Natural killer cell (primary cell): Measurements from ENCODE around the gene MIA. TPM values are rescaled to one million over a fixed set of nuclear protein-coding genes. Genes with fewer than 3 reads are reported as not detected.

Experiments used
- ATAC-seq, 3 donors: fragments of 150-1000 bp in 2 of 3; fragments of 200-7000 bp in 1 of 3; cut with Tn5 transposase; 1 replicate in 1 of 3; 2 replicates in 2 of 3; pipeline ENCODE4 v1.10.0; 2021; ENCODE audit warnings: mild to moderate bottlenecking in 2 of 3, moderate library complexity in 2 of 3
- DNase-seq, 2 donors: peaks; one replicate each; pipeline versions ENCODE4 v3.0.0 to v3.0.0-alpha.2; 2013 to 2021; ENCODE audit warnings: mixed read lengths in 1 of 2
- H3K27ac ChIP-seq: one replicate; pipeline ENCODE4 v1.5.1; 2013; ENCODE audit warnings: mild to moderate bottlenecking, low read length
- H3K27me3 ChIP-seq: one replicate; pipeline ENCODE4 v1.6.1; 2013; ENCODE audit warnings: low read length; ENCODE audit not compliant: control insufficient read depth, insufficient read depth
- H3K36me3 ChIP-seq: one replicate; pipeline ENCODE4 v1.6.1; 2013; ENCODE audit warnings: low read length; ENCODE audit not compliant: control insufficient read depth, insufficient read depth
- H3K4me1 ChIP-seq: one replicate; pipeline ENCODE4 v1.6.1; 2013; ENCODE audit warnings: low read length; ENCODE audit not compliant: control insufficient read depth, insufficient read depth
- H3K4me3 ChIP-seq: one replicate; pipeline ENCODE4 v1.5.1; 2013; ENCODE audit warnings: low read length
- H3K9me3 ChIP-seq: one replicate; pipeline ENCODE4 v1.6.1; 2013; ENCODE audit warnings: low read length; ENCODE audit not compliant: control insufficient read depth, insufficient read depth
- H3K27ac Mint-ChIP-seq, 2 donors: one replicate each; pipeline ENCODE4 v1.8.0; 2022; ENCODE audit warnings: mild to moderate bottlenecking in 2 of 2, mixed read lengths in 2 of 2, moderate library complexity in 1 of 2
- H3K27me3 Mint-ChIP-seq, 2 donors: one replicate each; pipeline ENCODE4 v1.8.0; 2022; ENCODE audit warnings: low read depth in 2 of 2, mixed read lengths in 2 of 2
- H3K36me3 Mint-ChIP-seq: one replicate; pipeline ENCODE4 v1.8.0; 2022; ENCODE audit warnings: mixed read lengths
- H3K4me1 Mint-ChIP-seq, 2 donors: one replicate each; pipeline ENCODE4 v1.8.0; 2022; ENCODE audit warnings: mixed read lengths in 2 of 2
- H3K4me3 Mint-ChIP-seq: one replicate; pipeline ENCODE4 v1.8.0; 2022; ENCODE audit warnings: mild to moderate bottlenecking, moderate library complexity, mixed read lengths
- H3K9me3 Mint-ChIP-seq, 2 donors: one replicate each; pipeline ENCODE4 v1.8.0; 2022; ENCODE audit warnings: mixed read lengths in 2 of 2
- CTCF ChIP-seq: fragments of 200-600 bp; IDR thresholded peaks from one replicate; pipeline ENCODE4 v1.8.0; 2022; ENCODE audit warnings: antibody characterized with exemption
- WGBS: methylation state at CpG from one replicate; pipeline ENCODE4 v1.1.7; 2013; ENCODE audit warnings: missing lambda C conversion rate; ENCODE audit not compliant: insufficient coverage; 5-methylcytosine and 5-hydroxymethylcytosine counted together
- intact Hi-C: fragments of 100-400 bp; cut with micrococcal nuclease; formaldehyde crosslinking; loops from one replicate; pipeline ENCODE4 v1.14.2; 2022
- total RNA-seq, 4 donors: library from RNA; stranded (reverse); fragments of 120-200 nt in 1 of 4; gene quantifications; one replicate each; pipeline versions ENCODE4 v1.2.3 to v1.2.4, GENCODE V29; 2013 to 2022

Gene MIA
- total RNA-seq, 3 donors from 2014 or later (not counting 1 experiment from before 2014, with no cell fraction given) = not detected

- H3K27ac ChIP-seq = no peak overlapping the region
- intact Hi-C loops = no loop called here
- H3K27me3 ChIP-seq = no peaks in the 10 kb centered on the region
- H3K9me3 ChIP-seq = no peaks in the 10 kb centered on the region
- H3K27ac Mint-ChIP-seq = peak overlapping the region; percentile 100
- 96% methylated on average over 27 of the region's 27 CpGs for WGBS
- DNase-seq (no peak), ATAC-seq (no peak)
- no peaks in the 10 kb centered on the region for H3K27me3 Mint-ChIP-seq
- peak overlapping the region; percentile 95 for H3K4me3 Mint-ChIP-seq
- H3K36me3 ChIP-seq = peaks cover 21% of the 10 kb centered on the region
- TF ChIP-seq CTCF = no peak
- no peaks in the 10 kb centered on the region for H3K9me3 Mint-ChIP-seq
- peaks cover 70 to 79% of the 10 kb centered on the region in 2 donors for H3K4me1 Mint-ChIP-seq
- no peaks in the 10 kb centered on the region for H3K36me3 Mint-ChIP-seq
- H3K4me1 ChIP-seq = peaks cover 73% of the 10 kb centered on the region
- H3K4me3 ChIP-seq = no peak overlapping the region
These were observed 25.7 kb downstream of the MIA start for GRCh38 chr19:40800997-40801377.

- peaks cover 21% of the 10 kb centered on the region for H3K36me3 ChIP-seq
- Mint-ChIP-seq H3K27me3 (no peaks in the 10 kb centered on the region), H3K4me3 (peak overlapping the region; percentile 95)
These were observed 26.3 kb downstream of the MIA start for GRCh38 chr19:40801426-40802299.

GRCh38 chr19:40802300-40803169 is 27.2 kb downstream of the MIA start:
- intact Hi-C loops = no loop called here

More at GRCh38 chr19:40801426-40802299, 26.3 kb downstream of the MIA start:
- Mint-ChIP-seq H3K36me3 (no peaks in the 10 kb centered on the region), H3K27ac (peak overlapping the region; percentile 96 to 100), H3K9me3 (no peaks in the 10 kb centered on the region), H3K4me1 (peaks cover 76 to 86% of the 10 kb centered on the region in 2 donors)
- peaks cover 80% of the 10 kb centered on the region for H3K4me1 ChIP-seq
- ATAC-seq = no peak
- H3K4me3 ChIP-seq = no peak overlapping the region
- no peaks in the 10 kb centered on the region for H3K27me3 ChIP-seq
- H3K27ac ChIP-seq = peak overlapping the region; percentile 82
- peak in 1 of 2 donors; percentile 29 for DNase-seq
- no peaks in the 10 kb centered on the region for H3K9me3 ChIP-seq
- intact Hi-C loops = no loop called here
- 76% methylated on average over 11 of the region's 13 CpGs for WGBS
- no peak for TF ChIP-seq CTCF

More at GRCh38 chr19:40802300-40803169, 27.2 kb downstream of the MIA start:
- no peak for ATAC-seq
- H3K27ac Mint-ChIP-seq = peak overlapping the region; percentile 96 to 100
- no peaks in the 10 kb centered on the region for H3K9me3 Mint-ChIP-seq
- Histone ChIP-seq H3K27ac (peak overlapping the region; percentile 82), H3K4me3 (no peak overlapping the region), H3K9me3 (no peaks in the 10 kb centered on the region), H3K4me1 (peaks cover 86% of the 10 kb centered on the region), H3K36me3 (peaks cover 25% of the 10 kb centered on the region), H3K27me3 (no peaks in the 10 kb centered on the region)
- 49% methylated on average over 11 of the region's 11 CpGs for WGBS
- peaks cover 85 to 92% of the 10 kb centered on the region in 2 donors for H3K4me1 Mint-ChIP-seq
- H3K4me3 Mint-ChIP-seq = peak overlapping the region; percentile 95
- no peaks in the 10 kb centered on the region for H3K36me3 Mint-ChIP-seq
- no peak for TF ChIP-seq CTCF
- DNase-seq = peak in 1 of 2 donors; percentile 44
- no peaks in the 10 kb centered on the region for H3K27me3 Mint-ChIP-seq
